IPS-18a (cell line): ENCODE data around the gene COBLL1.

ENCODE experiments used
- H3K27ac ChIP-seq: one replicate; pipeline ENCODE4 v1.5.1; 2013; ENCODE audit warnings: low read length
- H3K27me3 ChIP-seq: one replicate; pipeline ENCODE4 v1.6.1; 2013; ENCODE audit warnings: mild to moderate bottlenecking, low read length; ENCODE audit not compliant: control insufficient read depth, insufficient read depth
- H3K36me3 ChIP-seq: one replicate; pipeline ENCODE4 v1.6.1; 2013; ENCODE audit warnings: low read depth, low read length; ENCODE audit not compliant: control insufficient read depth
- H3K4me1 ChIP-seq: one replicate; pipeline ENCODE4 v1.6.1; 2013; ENCODE audit warnings: low read depth, low read length; ENCODE audit not compliant: control insufficient read depth
- H3K4me3 ChIP-seq: one replicate; pipeline ENCODE4 v1.5.1; 2013; ENCODE audit warnings: low read length
- H3K9ac ChIP-seq: one replicate; pipeline ENCODE4 v1.6.1; 2013; ENCODE audit warnings: mild to moderate bottlenecking, low read length, moderate library complexity
- H3K9me3 ChIP-seq: one replicate; pipeline ENCODE4 v1.6.1; 2013; ENCODE audit warnings: low read depth, low read length; ENCODE audit not compliant: control insufficient read depth

Gene COBLL1

GRCh38 chr2:164835302-164835701 lies 6.3 kb downstream of the COBLL1 start:
- Histone ChIP-seq H3K9me3 (no peaks in the 10 kb centered on the region), H3K4me3 (no peak overlapping the region), H3K4me1 (peaks cover 4% of the 10 kb centered on the region), H3K36me3 (no peaks in the 10 kb centered on the region), H3K27ac (no peak overlapping the region), H3K9ac (no peak overlapping the region), H3K27me3 (peaks cover 11% of the 10 kb centered on the region)

- no peaks in the 10 kb centered on the region for H3K4me1 ChIP-seq
- no peaks in the 10 kb centered on the region for H3K36me3 ChIP-seq
These were observed 9.7 kb downstream of the COBLL1 start for GRCh38 chr2:164831887-164832286.

GRCh38 chr2:164831180-164831579 lies 10.4 kb downstream of the COBLL1 start:
- Histone ChIP-seq H3K36me3 (no peaks in the 10 kb centered on the region), H3K27ac (no peak overlapping the region), H3K27me3 (no peaks in the 10 kb centered on the region), H3K4me1 (no peaks in the 10 kb centered on the region), H3K9ac (no peak overlapping the region), H3K9me3 (no peaks in the 10 kb centered on the region), H3K4me3 (no peak overlapping the region)

More at GRCh38 chr2:164831887-164832286, 9.7 kb downstream of the COBLL1 start:
- H3K27ac ChIP-seq, result no peak overlapping the region
- H3K9ac ChIP-seq, result no peak overlapping the region
- H3K27me3 ChIP-seq, result no peaks in the 10 kb centered on the region
- H3K9me3 ChIP-seq, result no peaks in the 10 kb centered on the region
- no peak overlapping the region for H3K4me3 ChIP-seq

GRCh38 chr2:164826293-164827243 lies 15.1 kb downstream of the COBLL1 start:
- H3K36me3 ChIP-seq, result no peaks in the 10 kb centered on the region
- H3K27ac ChIP-seq, result no peak overlapping the region
- H3K9ac ChIP-seq, result no peak overlapping the region
- no peak overlapping the region for H3K4me3 ChIP-seq
- H3K9me3 ChIP-seq, result no peaks in the 10 kb centered on the region
- H3K27me3 ChIP-seq, result no peaks in the 10 kb centered on the region
- H3K4me1 ChIP-seq, result no peaks in the 10 kb centered on the region

GRCh38 chr2:164824872-164825271 lies 16.8 kb downstream of the COBLL1 start:
- Histone ChIP-seq H3K4me3 (no peak overlapping the region), H3K27ac (no peak overlapping the region), H3K9ac (no peak overlapping the region), H3K36me3 (no peaks in the 10 kb centered on the region), H3K4me1 (no peaks in the 10 kb centered on the region), H3K27me3 (no peaks in the 10 kb centered on the region), H3K9me3 (no peaks in the 10 kb centered on the region)

GRCh38 chr2:164823126-164823525 lies 18.5 kb downstream of the COBLL1 start:
- Histone ChIP-seq H3K4me3 (no peak overlapping the region), H3K27ac (no peak overlapping the region), H3K9me3 (no peaks in the 10 kb centered on the region), H3K36me3 (no peaks in the 10 kb centered on the region), H3K4me1 (no peaks in the 10 kb centered on the region), H3K9ac (no peak overlapping the region), H3K27me3 (no peaks in the 10 kb centered on the region)

GRCh38 chr2:164821338-164821737 lies 20.3 kb downstream of the COBLL1 start:
- Histone ChIP-seq H3K27me3 (no peaks in the 10 kb centered on the region), H3K27ac (no peak overlapping the region), H3K36me3 (no peaks in the 10 kb centered on the region), H3K9me3 (no peaks in the 10 kb centered on the region), H3K4me3 (no peak overlapping the region), H3K4me1 (no peaks in the 10 kb centered on the region), H3K9ac (no peak overlapping the region)

- Histone ChIP-seq H3K4me3 (no peak overlapping the region), H3K9ac (no peak overlapping the region), H3K4me1 (no peaks in the 10 kb centered on the region), H3K27me3 (no peaks in the 10 kb centered on the region), H3K36me3 (no peaks in the 10 kb centered on the region), H3K9me3 (no peaks in the 10 kb centered on the region), H3K27ac (no peak overlapping the region)
These were observed 23.2 kb downstream of the COBLL1 start for GRCh38 chr2:164818149-164819136.

GRCh38 chr2:164816900-164817299 lies 24.7 kb downstream of the COBLL1 start:
- H3K4me1 ChIP-seq, result no peaks in the 10 kb centered on the region
- no peaks in the 10 kb centered on the region for H3K36me3 ChIP-seq
- no peak overlapping the region for H3K27ac ChIP-seq
- H3K4me3 ChIP-seq, result no peak overlapping the region
- H3K27me3 ChIP-seq, result no peaks in the 10 kb centered on the region
- H3K9ac ChIP-seq, result no peak overlapping the region
- H3K9me3 ChIP-seq, result no peaks in the 10 kb centered on the region

GRCh38 chr2:164816046-164816445 lies 25.6 kb downstream of the COBLL1 start:
- H3K4me3 ChIP-seq, result no peak overlapping the region

GRCh38 chr2:164815071-164815793 lies 26.4 kb downstream of the COBLL1 start:
- H3K9ac ChIP-seq, result no peak overlapping the region
- H3K4me1 ChIP-seq, result no peaks in the 10 kb centered on the region
- H3K27ac ChIP-seq, result no peak overlapping the region
- H3K9me3 ChIP-seq, result no peaks in the 10 kb centered on the region
- H3K27me3 ChIP-seq, result no peaks in the 10 kb centered on the region
- no peaks in the 10 kb centered on the region for H3K36me3 ChIP-seq
- no peak overlapping the region for H3K4me3 ChIP-seq

More at GRCh38 chr2:164816046-164816445, 25.6 kb downstream of the COBLL1 start:
- Histone ChIP-seq H3K4me1 (no peaks in the 10 kb centered on the region), H3K27ac (no peak overlapping the region), H3K9me3 (no peaks in the 10 kb centered on the region), H3K36me3 (no peaks in the 10 kb centered on the region), H3K27me3 (no peaks in the 10 kb centered on the region), H3K9ac (no peak overlapping the region)
